Stimulated activated memory B cell treated with anti-CD40 and anti-IgM and Interleukin-4, amounts not matched to agents 10 μg/mL and 1 μg/mL and 100 μg/mL, for 72 hours (primary cell): ENCODE measurements around the gene HSPD1.
A peak's percentile ranks its signal among the peaks of the same experiment; 100 is the strongest.

Source experiments
- ATAC-seq: fragments of 150-1000 bp; cut with Tn5 transposase; 2 replicates; pipeline ENCODE4 v1.10.0; 2021
- H3K27ac Mint-ChIP-seq: one replicate; pipeline ENCODE4 v1.8.0; 2022; ENCODE audit warnings: mild to moderate bottlenecking, mixed read lengths
- H3K27me3 Mint-ChIP-seq: one replicate; pipeline ENCODE4 v1.8.0; 2022; ENCODE audit warnings: mixed read lengths
- H3K36me3 Mint-ChIP-seq: one replicate; pipeline ENCODE4 v1.8.0; 2022; ENCODE audit warnings: mixed read lengths
- H3K4me1 Mint-ChIP-seq: one replicate; pipeline ENCODE4 v1.8.0; 2022; ENCODE audit warnings: mixed read lengths
- H3K4me3 Mint-ChIP-seq: one replicate; pipeline ENCODE4 v1.8.0; 2022; ENCODE audit warnings: mild to moderate bottlenecking, moderate library complexity, mixed read lengths
- H3K9me3 Mint-ChIP-seq: one replicate; pipeline ENCODE4 v1.8.0; 2022; ENCODE audit warnings: mixed read lengths

The HSPD1 gene

GRCh38 chr2:197499594-197500502 is at the start of gene HSPD1, which contains the start of gene HSPE1:
HSPD1 (minus strand) TSS chr2:197499840; CDS start chr2:197498848, 992 bp downstream.
HSPE1 (plus strand) TSS chr2:197500379; CDS start chr2:197500437, 58 bp downstream.
- H3K9me3 Mint-ChIP-seq = no peaks in the 10 kb centered on the region
- peak; percentile 96 for ATAC-seq
- H3K4me3 Mint-ChIP-seq = peak within 1 kb of the TSS; percentile 86
- peaks cover 39% of the 10 kb centered on the region for H3K4me1 Mint-ChIP-seq
- no peaks in the 10 kb centered on the region for H3K27me3 Mint-ChIP-seq
- peaks cover 57% of the 10 kb centered on the region for H3K36me3 Mint-ChIP-seq
- peak within 1 kb of the TSS; percentile 93 for H3K27ac Mint-ChIP-seq

GRCh38 chr2:197548582-197548981 is 48.9 kb upstream of the HSPD1 start:
- Mint-ChIP-seq H3K4me1 (no peaks in the 10 kb centered on the region), H3K27ac (no peak overlapping the region)
- no peak for ATAC-seq

GRCh38 chr2:197547163-197547900 is 47.7 kb upstream of the HSPD1 start:
- no peak for ATAC-seq
- H3K36me3 Mint-ChIP-seq = peaks cover 36% of the 10 kb centered on the region
- H3K9me3 Mint-ChIP-seq = no peaks in the 10 kb centered on the region
- H3K4me3 Mint-ChIP-seq = no peak overlapping the region
- no peaks in the 10 kb centered on the region for H3K27me3 Mint-ChIP-seq
- no peaks in the 10 kb centered on the region for H3K4me1 Mint-ChIP-seq
- no peak overlapping the region for H3K27ac Mint-ChIP-seq

More at GRCh38 chr2:197548582-197548981, 48.9 kb upstream of the HSPD1 start:
- Mint-ChIP-seq H3K36me3 (peaks cover 26% of the 10 kb centered on the region), H3K27me3 (no peaks in the 10 kb centered on the region), H3K4me3 (no peak overlapping the region), H3K9me3 (no peaks in the 10 kb centered on the region)

DNA sequence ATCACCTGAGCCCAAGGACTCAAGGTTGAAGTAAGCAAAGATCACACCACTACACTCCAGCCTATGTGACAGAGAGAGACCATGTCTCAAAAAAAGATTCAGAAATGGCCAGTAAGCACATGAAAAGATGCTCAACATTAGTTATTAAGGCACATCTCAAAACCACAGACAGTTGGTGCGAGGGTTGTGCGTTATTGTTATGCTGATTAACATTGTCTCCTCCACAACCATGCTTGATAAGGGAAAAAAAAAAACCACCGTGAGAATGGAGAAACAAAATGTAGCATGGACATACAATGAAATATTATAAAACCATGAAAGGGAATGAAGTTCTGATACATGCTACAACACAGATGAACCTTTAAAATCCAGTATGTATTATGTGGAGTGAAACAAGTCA is 43.6 kb upstream of the HSPD1 start:
- no peak overlapping the region for H3K27ac Mint-ChIP-seq
- ATAC-seq = no peak
- no peak overlapping the region for H3K4me3 Mint-ChIP-seq
- H3K9me3 Mint-ChIP-seq = no peaks in the 10 kb centered on the region
- no peaks in the 10 kb centered on the region for H3K27me3 Mint-ChIP-seq
- H3K4me1 Mint-ChIP-seq = no peaks in the 10 kb centered on the region
- H3K36me3 Mint-ChIP-seq = peaks cover 53% of the 10 kb centered on the region

DNA sequence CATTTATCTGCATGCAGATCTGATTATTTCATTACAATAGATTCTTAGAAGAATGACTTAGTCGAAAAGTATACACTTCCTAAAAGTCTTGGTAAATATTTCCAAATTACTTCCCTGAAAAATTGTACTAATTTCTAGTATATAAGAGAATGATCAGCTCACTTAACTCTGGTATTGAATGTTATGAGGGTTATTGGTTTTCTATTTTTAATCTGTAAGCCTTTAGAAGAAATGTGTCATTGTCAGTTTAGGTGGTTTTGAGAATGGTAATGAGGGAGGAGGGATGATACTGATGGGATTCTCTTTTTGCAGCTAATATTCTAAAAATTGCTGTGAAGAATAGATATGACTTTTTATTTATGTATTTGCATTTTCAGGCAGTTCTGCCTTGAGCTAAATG is 40.1 kb upstream of the HSPD1 start:
- Mint-ChIP-seq H3K36me3 (peaks cover 70% of the 10 kb centered on the region), H3K9me3 (no peaks in the 10 kb centered on the region), H3K27me3 (no peaks in the 10 kb centered on the region), H3K27ac (no peak overlapping the region), H3K4me1 (peaks cover 3% of the 10 kb centered on the region), H3K4me3 (no peak overlapping the region)
- ATAC-seq = no peak

DNA sequence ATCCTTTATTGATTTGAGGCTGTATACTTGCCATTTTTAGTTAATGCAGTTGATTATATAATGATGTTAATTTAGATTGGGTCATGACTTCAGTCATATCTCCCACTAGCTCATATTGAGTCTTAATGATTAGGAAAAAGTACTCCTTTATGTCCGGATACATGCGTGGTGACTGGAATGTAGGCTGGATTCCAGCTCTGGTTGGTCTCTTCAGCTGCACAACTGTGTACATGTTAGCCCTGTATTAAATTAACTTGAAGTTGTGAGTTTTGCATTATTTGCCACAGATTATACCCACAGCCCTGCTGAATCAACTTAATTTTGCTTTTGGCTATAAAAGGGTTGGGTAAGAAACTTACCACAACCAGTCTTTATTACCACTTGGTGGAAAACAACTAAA is 38.8 kb upstream of the HSPD1 start:
- peaks cover 14% of the 10 kb centered on the region for H3K4me1 Mint-ChIP-seq
- H3K4me3 Mint-ChIP-seq = no peak overlapping the region
- peaks cover 76% of the 10 kb centered on the region for H3K36me3 Mint-ChIP-seq
- no peak overlapping the region for H3K27ac Mint-ChIP-seq
- H3K27me3 Mint-ChIP-seq = no peaks in the 10 kb centered on the region
- no peak for ATAC-seq
- H3K9me3 Mint-ChIP-seq = no peaks in the 10 kb centered on the region

DNA sequence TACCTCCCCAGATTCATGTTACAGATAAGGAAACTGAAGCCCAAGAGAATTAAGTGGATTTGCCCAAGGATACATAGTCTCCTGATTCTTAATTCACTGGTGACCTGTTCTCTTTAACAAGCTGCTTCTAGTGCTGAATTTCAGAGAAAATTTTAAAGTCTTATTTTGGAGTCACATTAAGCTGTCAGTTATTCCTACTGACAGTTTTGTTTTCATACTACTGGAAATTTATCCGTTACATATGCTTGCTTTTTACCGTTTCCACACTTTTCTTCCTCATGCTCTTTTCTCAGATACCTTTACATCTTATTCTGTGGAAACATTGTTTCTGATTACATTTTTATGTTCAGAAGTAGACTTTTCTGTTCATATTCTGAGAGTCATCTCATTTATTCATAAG is 17.5 kb upstream of the HSPD1 start:
- Mint-ChIP-seq H3K27ac (peak overlapping the region; percentile 95), H3K9me3 (peaks cover 5% of the 10 kb centered on the region), H3K27me3 (no peaks in the 10 kb centered on the region), H3K4me1 (peaks cover 30% of the 10 kb centered on the region), H3K36me3 (peaks cover 15% of the 10 kb centered on the region), H3K4me3 (peak overlapping the region; percentile 99)
- ATAC-seq = no peak

- Mint-ChIP-seq H3K4me3 (peak overlapping the region; percentile 99), H3K9me3 (peaks cover 5% of the 10 kb centered on the region), H3K36me3 (peaks cover 15% of the 10 kb centered on the region), H3K27ac (peak overlapping the region; percentile 95), H3K27me3 (no peaks in the 10 kb centered on the region), H3K4me1 (peaks cover 30% of the 10 kb centered on the region)
- ATAC-seq = peak; percentile 13
These were observed 16.7 kb upstream of the HSPD1 start for GRCh38 chr2:197516393-197516761.

- peaks cover 14% of the 10 kb centered on the region for H3K36me3 Mint-ChIP-seq
- peak within 1 kb of the TSS; percentile 95 for H3K27ac Mint-ChIP-seq
- H3K27me3 Mint-ChIP-seq = no peaks in the 10 kb centered on the region
- peak within 1 kb of the TSS; percentile 99 for H3K4me3 Mint-ChIP-seq
- peaks cover under 1% of the 10 kb centered on the region for H3K9me3 Mint-ChIP-seq
- peaks cover 26% of the 10 kb centered on the region for H3K4me1 Mint-ChIP-seq
- ATAC-seq = peak; percentile 99
These were observed 16.2 kb upstream of the HSPD1 start, which contains the start of gene MOB4 for GRCh38 chr2:197515739-197516392. MOB4 (plus strand) TSS chr2:197516066; CDS start chr2:197516087, 21 bp downstream.

- peaks cover 9% of the 10 kb centered on the region for H3K36me3 Mint-ChIP-seq
- H3K27ac Mint-ChIP-seq = peak overlapping the region; percentile 95
- peaks cover 24% of the 10 kb centered on the region for H3K4me1 Mint-ChIP-seq
- no peaks in the 10 kb centered on the region for H3K9me3 Mint-ChIP-seq
- H3K4me3 Mint-ChIP-seq = peak overlapping the region; percentile 99
- ATAC-seq = no peak
- H3K27me3 Mint-ChIP-seq = no peaks in the 10 kb centered on the region
These were observed 15.7 kb upstream of the HSPD1 start for GRCh38 chr2:197515315-197515738.

- Mint-ChIP-seq H3K9me3 (no peaks in the 10 kb centered on the region), H3K36me3 (peaks cover 5% of the 10 kb centered on the region), H3K27me3 (no peaks in the 10 kb centered on the region), H3K4me3 (peak overlapping the region; percentile 99), H3K27ac (peak overlapping the region; percentile 95), H3K4me1 (peaks cover 24% of the 10 kb centered on the region)
- no peak for ATAC-seq
These were observed 15.1 kb upstream of the HSPD1 start for GRCh38 chr2:197514754-197515153.

DNA sequence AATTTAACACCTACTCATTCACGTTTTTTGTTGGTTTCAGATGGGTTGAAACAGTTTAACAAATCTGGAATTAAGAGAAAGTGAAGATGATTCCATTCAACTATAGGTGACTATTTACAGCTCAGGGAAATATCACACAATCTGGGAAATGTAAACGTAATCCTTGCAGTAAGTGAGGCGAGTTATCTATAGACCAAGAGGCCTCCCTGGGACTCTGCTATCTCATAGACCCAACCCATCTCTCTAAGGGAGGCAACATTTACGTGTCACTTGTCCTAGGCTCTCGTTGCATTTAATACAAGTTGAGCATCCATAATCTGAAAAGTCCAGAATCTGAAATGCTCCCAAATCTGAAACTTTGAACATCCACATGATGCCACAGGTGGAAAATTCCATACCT is 14.3 kb upstream of the HSPD1 start:
- no peak for ATAC-seq
- Mint-ChIP-seq H3K36me3 (peaks cover 5% of the 10 kb centered on the region), H3K27ac (no peak overlapping the region)

DNA sequence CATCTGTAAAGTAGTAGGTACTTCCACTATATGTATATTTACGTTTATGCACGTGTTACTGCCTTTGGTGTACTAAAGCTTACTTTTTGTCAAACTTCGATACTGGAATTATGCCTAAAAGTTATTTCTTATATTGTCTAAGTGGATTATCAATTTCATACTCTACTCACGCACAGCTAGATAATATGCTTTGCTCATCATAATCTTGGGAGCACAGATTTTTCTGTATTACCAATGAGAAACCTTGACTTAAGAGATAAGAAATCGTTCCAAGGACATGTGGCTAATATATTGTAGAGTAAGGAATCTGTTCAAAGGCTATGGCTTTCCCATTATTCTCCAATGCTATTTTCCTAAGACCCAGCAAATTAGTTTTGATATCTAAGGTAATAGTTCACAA is 7.0 kb upstream of the HSPD1 start:
- Mint-ChIP-seq H3K27me3 (no peaks in the 10 kb centered on the region), H3K4me1 (peaks cover 14% of the 10 kb centered on the region), H3K36me3 (peaks cover 33% of the 10 kb centered on the region), H3K9me3 (no peaks in the 10 kb centered on the region), H3K4me3 (no peak overlapping the region), H3K27ac (no peak overlapping the region)
- no peak for ATAC-seq

More for the DNA sequence above, 14.3 kb upstream of the HSPD1 start:
- Mint-ChIP-seq H3K27me3 (no peaks in the 10 kb centered on the region), H3K4me3 (no peak overlapping the region), H3K9me3 (no peaks in the 10 kb centered on the region), H3K4me1 (peaks cover 24% of the 10 kb centered on the region)

- Mint-ChIP-seq H3K27me3 (no peaks in the 10 kb centered on the region), H3K9me3 (no peaks in the 10 kb centered on the region), H3K36me3 (peaks cover 43% of the 10 kb centered on the region), H3K4me3 (no peak overlapping the region), H3K4me1 (peaks cover 24% of the 10 kb centered on the region), H3K27ac (peak overlapping the region; percentile 19)
- ATAC-seq = no peak
These were observed 4.9 kb upstream of the HSPD1 start for GRCh38 chr2:197504512-197504911.

GRCh38 chr2:197504000-197504399 is 4.4 kb upstream of the HSPD1 start:
- ATAC-seq = no peak
- Mint-ChIP-seq H3K4me1 (peaks cover 24% of the 10 kb centered on the region), H3K27ac (peak overlapping the region; percentile 19), H3K4me3 (no peak overlapping the region), H3K36me3 (peaks cover 43% of the 10 kb centered on the region), H3K27me3 (no peaks in the 10 kb centered on the region), H3K9me3 (no peaks in the 10 kb centered on the region)
